ENCODE measurements around the gene BSG. TPM values are rescaled to one million over a fixed set of nuclear protein-coding genes. Genes with fewer than 3 reads are reported as not detected.

The BSG gene
- total and polyA plus RNA-seq, 9 of the 15 experiments (the other 6 are each of a cell fraction or from before 2014, with no cell fraction given): 4.6 to 495 (median 187) TPM

GRCh38 chr19:584240-585001 is 12.0 kb downstream of the BSG start (continued):
- TF ChIP-seq, protein P1, sequence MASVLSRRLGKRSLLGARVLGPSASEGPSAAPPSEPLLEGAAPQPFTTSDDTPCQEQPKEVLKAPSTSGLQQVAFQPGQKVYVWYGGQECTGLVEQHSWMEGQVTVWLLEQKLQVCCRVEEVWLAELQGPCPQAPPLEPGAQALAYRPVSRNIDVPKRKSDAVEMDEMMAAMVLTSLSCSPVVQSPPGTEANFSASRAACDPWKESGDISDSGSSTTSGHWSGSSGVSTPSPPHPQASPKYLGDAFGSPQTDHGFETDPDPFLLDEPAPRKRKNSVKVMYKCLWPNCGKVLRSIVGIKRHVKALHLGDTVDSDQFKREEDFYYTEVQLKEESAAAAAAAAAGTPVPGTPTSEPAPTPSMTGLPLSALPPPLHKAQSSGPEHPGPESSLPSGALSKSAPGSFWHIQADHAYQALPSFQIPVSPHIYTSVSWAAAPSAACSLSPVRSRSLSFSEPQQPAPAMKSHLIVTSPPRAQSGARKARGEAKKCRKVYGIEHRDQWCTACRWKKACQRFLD (CRISPR knock-in tag; IDR thresholded peaks at IDR 0.05): no peak
- TF ChIP-seq CREM (IDR thresholded peaks at IDR 0.05; ENCODE audit: low read depth) (no peak; the same call in none of the 2 replicates), RCOR1 (IDR thresholded peaks at IDR 0.05; ENCODE audit: borderline replicate concordance in 1 of 2, low read depth in 2 of 2, low read length in 2 of 2) (peak in 1 of 2 experiments; percentile 22; a peak in 1 of 4 replicates), FIP1L1 (IDR thresholded peaks at IDR 0.05; ENCODE audit: low read depth, low read length, poor library complexity, severe bottlenecking) (no peak), HCFC1 (IDR thresholded peaks at IDR 0.05; ENCODE audit: low read depth, low read length) (no peak), TCFL5 (CRISPR knock-in tag; conservative IDR thresholded peaks at IDR 0.05) (no peak), ZNF75A (CRISPR knock-in tag; IDR thresholded peaks at IDR 0.05) (no peak), ZNF347 (CRISPR knock-in tag; IDR thresholded peaks at IDR 0.05; ENCODE audit: low read depth) (no peak), GABPA (tag; conservative IDR thresholded peaks at IDR 0.05; ENCODE audit: low read depth) (no peak), ATF2 (CRISPR knock-in tag; IDR thresholded peaks at IDR 0.05) (no peak), SMAD1 (IDR thresholded peaks at IDR 0.05; ENCODE audit: low read depth, low read length, partially characterized antibody) (no peak), SMAD4 (CRISPR knock-in tag; conservative IDR thresholded peaks at IDR 0.05) (no peak), ZNF586 (CRISPR knock-in tag; conservative IDR thresholded peaks at IDR 0.05) (no peak; the same call in 1 of the 2 replicates), ZNF431 (CRISPR knock-in tag; IDR thresholded peaks at IDR 0.05) (no peak), ZFPM2 (CRISPR knock-in tag; IDR thresholded peaks at IDR 0.05) (no peak), BRD4 (IDR thresholded peaks at IDR 0.05) (no peak)
- TF ChIP-seq, protein P2, sequence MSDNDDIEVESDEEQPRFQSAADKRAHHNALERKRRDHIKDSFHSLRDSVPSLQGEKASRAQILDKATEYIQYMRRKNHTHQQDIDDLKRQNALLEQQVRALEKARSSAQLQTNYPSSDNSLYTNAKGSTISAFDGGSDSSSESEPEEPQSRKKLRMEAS (CRISPR knock-in tag; IDR thresholded peaks at IDR 0.05): no peak; the same call in 1 of the 2 replicates
- TF ChIP-seq, protein P3, sequence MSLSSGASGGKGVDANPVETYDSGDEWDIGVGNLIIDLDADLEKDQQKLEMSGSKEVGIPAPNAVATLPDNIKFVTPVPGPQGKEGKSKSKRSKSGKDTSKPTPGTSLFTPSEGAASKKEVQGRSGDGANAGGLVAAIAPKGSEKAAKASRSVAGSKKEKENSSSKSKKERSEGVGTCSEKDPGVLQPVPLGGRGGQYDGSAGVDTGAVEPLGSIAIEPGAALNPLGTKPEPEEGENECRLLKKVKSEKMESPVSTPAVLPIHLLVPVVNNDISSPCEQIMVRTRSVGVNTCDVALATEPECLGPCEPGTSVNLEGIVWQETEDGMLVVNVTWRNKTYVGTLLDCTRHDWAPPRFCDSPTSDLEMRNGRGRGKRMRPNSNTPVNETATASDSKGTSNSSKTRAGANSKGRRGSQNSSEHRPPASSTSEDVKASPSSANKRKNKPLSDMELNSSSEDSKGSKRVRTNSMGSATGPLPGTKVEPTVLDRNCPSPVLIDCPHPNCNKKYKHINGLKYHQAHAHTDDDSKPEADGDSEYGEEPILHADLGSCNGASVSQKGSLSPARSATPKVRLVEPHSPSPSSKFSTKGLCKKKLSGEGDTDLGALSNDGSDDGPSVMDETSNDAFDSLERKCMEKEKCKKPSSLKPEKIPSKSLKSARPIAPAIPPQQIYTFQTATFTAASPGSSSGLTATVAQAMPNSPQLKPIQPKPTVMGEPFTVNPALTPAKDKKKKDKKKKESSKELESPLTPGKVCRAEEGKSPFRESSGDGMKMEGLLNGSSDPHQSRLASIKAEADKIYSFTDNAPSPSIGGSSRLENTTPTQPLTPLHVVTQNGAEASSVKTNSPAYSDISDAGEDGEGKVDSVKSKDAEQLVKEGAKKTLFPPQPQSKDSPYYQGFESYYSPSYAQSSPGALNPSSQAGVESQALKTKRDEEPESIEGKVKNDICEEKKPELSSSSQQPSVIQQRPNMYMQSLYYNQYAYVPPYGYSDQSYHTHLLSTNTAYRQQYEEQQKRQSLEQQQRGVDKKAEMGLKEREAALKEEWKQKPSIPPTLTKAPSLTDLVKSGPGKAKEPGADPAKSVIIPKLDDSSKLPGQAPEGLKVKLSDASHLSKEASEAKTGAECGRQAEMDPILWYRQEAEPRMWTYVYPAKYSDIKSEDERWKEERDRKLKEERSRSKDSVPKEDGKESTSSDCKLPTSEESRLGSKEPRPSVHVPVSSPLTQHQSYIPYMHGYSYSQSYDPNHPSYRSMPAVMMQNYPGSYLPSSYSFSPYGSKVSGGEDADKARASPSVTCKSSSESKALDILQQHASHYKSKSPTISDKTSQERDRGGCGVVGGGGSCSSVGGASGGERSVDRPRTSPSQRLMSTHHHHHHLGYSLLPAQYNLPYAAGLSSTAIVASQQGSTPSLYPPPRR (CRISPR knock-in tag; IDR thresholded peaks at IDR 0.05; ENCODE audit: borderline replicate concordance): no peak
- TF ChIP-seq, protein P4, sequence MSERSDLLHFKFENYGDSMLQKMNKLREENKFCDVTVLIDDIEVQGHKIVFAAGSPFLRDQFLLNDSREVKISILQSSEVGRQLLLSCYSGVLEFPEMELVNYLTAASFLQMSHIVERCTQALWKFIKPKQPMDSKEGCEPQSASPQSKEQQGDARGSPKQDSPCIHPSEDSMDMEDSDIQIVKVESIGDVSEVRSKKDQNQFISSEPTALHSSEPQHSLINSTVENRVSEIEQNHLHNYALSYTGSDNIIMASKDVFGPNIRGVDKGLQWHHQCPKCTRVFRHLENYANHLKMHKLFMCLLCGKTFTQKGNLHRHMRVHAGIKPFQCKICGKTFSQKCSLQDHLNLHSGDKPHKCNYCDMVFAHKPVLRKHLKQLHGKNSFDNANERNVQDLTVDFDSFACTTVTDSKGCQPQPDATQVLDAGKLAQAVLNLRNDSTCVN (CRISPR knock-in tag; IDR thresholded peaks at IDR 0.05): no peak
